Activated CD8-positive, alpha-beta memory T cell treated with anti-CD3 and anti-CD28 coated beads, Interleukin-2, amount 10 ng/mL, durations not matched to agents 7 days and 5 days (primary cell): ENCODE results near the gene BMPR1A. TPM values are rescaled to one million over a fixed set of nuclear protein-coding genes. Genes with fewer than 3 reads are reported as not detected.
A peak's percentile ranks its signal among the peaks of the same experiment; 100 is the strongest.

Experiments
- ATAC-seq: fragments of 150-1000 bp; cut with Tn5 transposase; one replicate; pipeline ENCODE4 v1.10.0; 2021; ENCODE audit warnings: moderate library complexity
- CTCF ChIA-PET: fragments of 350-600 bp; sonication (Branson Sonifier 250); formaldehyde crosslinking; loops from one replicate; lab custom pipeline; 2021; ENCODE audit warnings: antibody characterized with exemption; lab: Charles Lee
- DNase-seq: peaks from one replicate; pipeline ENCODE4 v3.0.0-alpha.2; 2020
- H3K27ac Mint-ChIP-seq: one replicate; pipeline ENCODE4 v1.8.0; 2021; ENCODE audit warnings: mild to moderate bottlenecking, mixed read lengths
- H3K27me3 Mint-ChIP-seq: one replicate; pipeline ENCODE4 v1.8.0; 2021; ENCODE audit warnings: mixed read lengths
- H3K36me3 Mint-ChIP-seq: one replicate; pipeline ENCODE4 v1.8.0; 2021; ENCODE audit warnings: mild to moderate bottlenecking, mixed read lengths
- H3K4me1 Mint-ChIP-seq: one replicate; pipeline ENCODE4 v1.8.0; 2021; ENCODE audit warnings: mixed read lengths
- H3K4me3 Mint-ChIP-seq: one replicate; pipeline ENCODE4 v1.8.0; 2021; ENCODE audit warnings: mild to moderate bottlenecking, moderate library complexity, mixed read lengths
- H3K9me3 Mint-ChIP-seq: one replicate; pipeline ENCODE4 v1.8.0; 2022; ENCODE audit warnings: low read depth, mixed read lengths
- total RNA-seq, 2 experiments: library from RNA; stranded (reverse); gene quantifications; one replicate each; pipeline ENCODE4 v1.2.3, GENCODE V29; 2021

The BMPR1A gene
- total RNA-seq, 2 experiments from 2014 or later = 17.1 to 19.5 TPM

- ATAC-seq = no peak
- CTCF ChIA-PET = interaction anchor here (1.3 kb wide), 1 partner anchor 27 kb away, joined by 3 read pairs; no protein-coding TSS in a partner anchor
- Mint-ChIP-seq H3K27me3 (peaks cover 15% of the 10 kb centered on the region), H3K27ac (no peak overlapping the region), H3K36me3 (no peaks in the 10 kb centered on the region), H3K4me1 (peaks cover 2% of the 10 kb centered on the region), H3K4me3 (no peak overlapping the region), H3K9me3 (no peaks in the 10 kb centered on the region)
- DNase-seq = no peak
These were observed 40.0 kb upstream of the BMPR1A start for GRCh38 chr10:86716466-86716865.

- no peaks in the 10 kb centered on the region for H3K36me3 Mint-ChIP-seq
- no peak overlapping the region for H3K4me3 Mint-ChIP-seq
- no peaks in the 10 kb centered on the region for H3K9me3 Mint-ChIP-seq
- H3K4me1 Mint-ChIP-seq = peaks cover 10% of the 10 kb centered on the region
- CTCF ChIA-PET = no interaction called here
- H3K27me3 Mint-ChIP-seq = peaks cover 20% of the 10 kb centered on the region
- DNase-seq = no peak
- no peak overlapping the region for H3K27ac Mint-ChIP-seq
- no peak for ATAC-seq
These were observed 37.9 kb upstream of the BMPR1A start for GRCh38 chr10:86718556-86718955.

DNA sequence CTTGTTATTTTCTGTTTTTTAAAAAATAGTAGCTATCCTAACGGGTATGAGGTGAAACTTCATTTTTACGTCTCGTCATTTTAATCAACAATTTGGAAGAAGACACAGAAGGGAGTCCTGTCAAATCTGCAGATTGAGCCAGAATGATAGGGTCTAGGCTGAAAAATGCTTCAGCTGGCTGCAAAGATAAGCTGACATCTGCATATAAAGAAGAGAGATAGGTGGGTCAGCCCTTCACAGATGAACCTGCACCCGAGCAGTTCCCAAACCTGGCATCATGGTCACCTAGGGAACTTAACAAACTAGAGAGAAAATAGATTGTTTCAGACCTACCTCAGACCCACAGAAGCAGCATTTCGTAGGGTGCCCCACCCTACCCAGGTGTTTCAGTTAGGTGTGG, 35.2 kb upstream of the BMPR1A start:
- Mint-ChIP-seq H3K27ac (no peak overlapping the region), H3K4me3 (no peak overlapping the region), H3K36me3 (no peaks in the 10 kb centered on the region), H3K9me3 (no peaks in the 10 kb centered on the region), H3K27me3 (peaks cover 26% of the 10 kb centered on the region), H3K4me1 (peaks cover 13% of the 10 kb centered on the region)
- CTCF ChIA-PET = interaction anchor here (1.1 to 1.7 kb wide), 2 partner anchors 38 to 179 kb away, joined by 3 read pairs; no protein-coding TSS in a partner anchor
- ATAC-seq = no peak
- no peak for DNase-seq

- ATAC-seq (peak; percentile 42), DNase-seq (peak; percentile 65)
- H3K27ac Mint-ChIP-seq = no peak overlapping the region
- H3K4me1 Mint-ChIP-seq = peaks cover 13% of the 10 kb centered on the region
- H3K4me3 Mint-ChIP-seq = no peak overlapping the region
- no peaks in the 10 kb centered on the region for H3K9me3 Mint-ChIP-seq
- no peaks in the 10 kb centered on the region for H3K36me3 Mint-ChIP-seq
- CTCF ChIA-PET = interaction anchor here (0.7 kb wide), 1 partner anchor 30 kb away, joined by 3 read pairs; no protein-coding TSS in a partner anchor
- peaks cover 28% of the 10 kb centered on the region for H3K27me3 Mint-ChIP-seq
These were observed 33.4 kb upstream of the BMPR1A start for GRCh38 chr10:86723009-86723408.

DNA sequence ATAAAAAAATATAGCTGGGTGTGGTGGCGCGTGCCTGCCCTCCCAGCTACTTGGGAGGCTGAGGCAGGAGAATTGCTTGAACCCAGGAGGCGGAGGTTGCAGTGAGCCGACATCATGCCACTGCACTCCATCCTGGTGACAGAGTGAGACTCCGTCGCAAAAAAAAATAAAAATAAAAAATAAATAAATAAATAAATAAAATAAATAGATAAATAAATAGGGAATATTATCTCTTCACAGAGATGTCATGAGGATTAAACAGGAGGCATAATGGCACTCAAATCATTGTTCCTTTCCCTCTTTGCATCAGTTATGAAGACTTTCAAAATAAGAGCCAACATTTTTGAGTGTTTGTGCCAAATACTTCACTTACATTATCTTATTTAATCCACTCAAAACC, 32.0 kb upstream of the BMPR1A start:
- peaks cover 28% of the 10 kb centered on the region for H3K27me3 Mint-ChIP-seq
- ATAC-seq = no peak

DNA sequence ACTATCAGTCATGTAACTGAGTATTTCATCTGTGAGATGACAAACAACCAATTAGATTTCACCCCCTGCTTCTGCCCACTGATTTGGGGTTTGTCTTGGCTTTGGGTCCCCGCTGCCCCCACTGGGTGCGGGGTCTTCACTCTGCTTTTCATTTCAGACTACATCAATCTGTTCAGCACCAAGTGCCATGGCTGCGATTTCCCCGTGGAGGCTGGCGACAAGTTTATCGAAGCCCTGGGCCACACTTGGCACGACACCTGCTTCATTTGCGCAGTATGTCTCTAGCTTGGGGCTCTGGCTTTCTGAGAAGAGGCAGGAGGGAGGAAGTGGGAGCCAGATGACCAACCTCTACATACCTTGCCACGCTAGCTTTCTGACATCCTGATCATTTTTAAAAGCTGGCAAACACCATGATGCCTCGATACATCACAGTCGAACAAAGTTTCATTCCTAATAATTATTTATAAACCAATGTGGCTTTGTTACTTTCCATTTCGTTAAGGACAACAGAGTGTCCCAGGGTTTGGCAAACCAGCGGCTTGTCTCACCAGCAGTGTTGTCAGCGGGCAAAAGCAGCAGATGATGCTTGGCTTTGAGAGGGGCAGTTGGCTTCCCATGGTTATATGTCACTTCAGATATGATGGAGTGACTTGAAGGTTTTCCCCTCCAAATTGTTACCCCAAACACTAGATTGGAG, 30.3 kb upstream of the BMPR1A start:
- Mint-ChIP-seq H3K9me3 (no peaks in the 10 kb centered on the region), H3K27me3 (peaks cover 17% of the 10 kb centered on the region), H3K4me1 (peaks cover 13% of the 10 kb centered on the region), H3K27ac (no peak overlapping the region), H3K36me3 (no peaks in the 10 kb centered on the region), H3K4me3 (no peak overlapping the region)
- DNase-seq = no peak
- ATAC-seq = no peak
- CTCF ChIA-PET = no interaction called here

More for the DNA sequence above, 32.0 kb upstream of the BMPR1A start:
- CTCF ChIA-PET = no interaction called here
- Mint-ChIP-seq H3K4me3 (no peak overlapping the region), H3K4me1 (peaks cover 13% of the 10 kb centered on the region), H3K27ac (no peak overlapping the region), H3K9me3 (no peaks in the 10 kb centered on the region), H3K36me3 (no peaks in the 10 kb centered on the region)
- no peak for DNase-seq

DNA sequence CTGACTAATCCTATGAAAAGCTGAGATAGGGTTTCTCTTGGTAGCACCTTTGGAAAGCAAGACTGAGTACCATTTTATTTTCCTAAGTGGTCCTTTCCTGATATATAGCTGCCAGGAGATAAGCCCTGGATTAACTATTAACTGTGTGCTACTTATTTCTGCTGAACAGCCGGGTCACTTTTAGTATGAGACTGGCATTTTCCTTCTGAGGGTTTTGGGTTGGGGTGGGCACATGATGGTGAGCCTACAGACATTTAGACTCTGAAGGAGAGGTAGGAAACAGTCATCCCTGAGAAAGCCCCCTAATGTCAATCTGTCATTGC, 29.8 kb upstream of the BMPR1A start:
- Mint-ChIP-seq H3K4me3 (no peak overlapping the region), H3K36me3 (no peaks in the 10 kb centered on the region), H3K27ac (no peak overlapping the region), H3K4me1 (peaks cover 12% of the 10 kb centered on the region), H3K27me3 (peaks cover 13% of the 10 kb centered on the region), H3K9me3 (no peaks in the 10 kb centered on the region)
- DNase-seq (no peak), ATAC-seq (no peak)
- CTCF ChIA-PET = no interaction called here

GRCh38 chr10:86727470-86727869, 28.9 kb upstream of the BMPR1A start:
- no peak overlapping the region for H3K27ac Mint-ChIP-seq
- H3K36me3 Mint-ChIP-seq = no peaks in the 10 kb centered on the region
- CTCF ChIA-PET = no interaction called here
- peaks cover 9% of the 10 kb centered on the region for H3K27me3 Mint-ChIP-seq
- H3K9me3 Mint-ChIP-seq = no peaks in the 10 kb centered on the region
- H3K4me3 Mint-ChIP-seq = no peak overlapping the region
- ATAC-seq (no peak), DNase-seq (no peak)
- H3K4me1 Mint-ChIP-seq = peaks cover 9% of the 10 kb centered on the region

DNA sequence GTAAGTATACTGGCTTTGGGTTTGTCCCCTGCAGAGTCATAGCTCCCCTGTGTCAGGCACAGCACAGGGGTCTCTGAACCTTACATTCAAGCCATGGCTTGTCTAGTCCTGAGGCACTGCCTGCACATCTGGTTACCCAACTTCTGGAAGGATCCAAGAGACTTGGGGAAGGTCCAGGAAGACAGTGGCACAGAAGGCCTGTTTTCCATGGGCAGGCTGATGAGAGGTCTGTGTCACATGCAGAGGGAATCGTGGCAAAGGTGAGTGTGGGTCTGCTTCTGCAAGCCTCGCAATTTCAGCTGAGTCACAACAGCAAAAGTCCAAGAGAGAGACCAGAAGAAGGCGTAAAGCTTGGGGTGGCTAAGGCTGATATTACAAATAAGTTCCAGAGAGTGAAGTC, 28.4 kb upstream of the BMPR1A start:
- Mint-ChIP-seq H3K4me3 (no peak overlapping the region), H3K4me1 (peaks cover 7% of the 10 kb centered on the region), H3K27ac (no peak overlapping the region), H3K27me3 (peaks cover 14% of the 10 kb centered on the region), H3K9me3 (no peaks in the 10 kb centered on the region), H3K36me3 (no peaks in the 10 kb centered on the region)
- ATAC-seq (no peak), DNase-seq (no peak)
- CTCF ChIA-PET = no interaction called here

DNA sequence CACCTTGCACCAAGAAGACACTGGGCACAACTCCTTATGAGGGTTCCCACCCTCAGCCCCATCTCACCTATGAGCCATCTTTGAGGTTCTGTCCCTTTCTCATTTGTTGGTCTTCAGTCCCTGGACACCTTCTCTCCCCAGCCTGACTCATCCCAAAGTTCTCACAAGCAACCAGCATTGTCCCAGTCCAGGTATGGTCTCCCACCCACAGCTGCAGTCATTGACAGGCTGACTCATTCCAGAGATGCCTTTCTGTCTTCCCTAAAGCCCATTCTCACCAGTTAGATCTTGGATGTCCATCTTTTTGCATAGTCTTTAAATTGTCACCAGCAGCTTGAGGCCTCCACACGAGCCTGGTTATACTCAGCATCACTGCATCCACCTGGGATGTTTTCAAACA, 26.7 kb upstream of the BMPR1A start:
- ATAC-seq = no peak
- Mint-ChIP-seq H3K9me3 (no peaks in the 10 kb centered on the region), H3K4me1 (no peaks in the 10 kb centered on the region), H3K27ac (no peak overlapping the region), H3K27me3 (peaks cover 14% of the 10 kb centered on the region), H3K4me3 (no peak overlapping the region), H3K36me3 (no peaks in the 10 kb centered on the region)
- DNase-seq = no peak
- CTCF ChIA-PET = no interaction called here

GRCh38 chr10:86730227-86730626, 26.2 kb upstream of the BMPR1A start:
- Mint-ChIP-seq H3K4me1 (no peaks in the 10 kb centered on the region), H3K4me3 (no peak overlapping the region), H3K27ac (no peak overlapping the region), H3K9me3 (no peaks in the 10 kb centered on the region), H3K36me3 (no peaks in the 10 kb centered on the region), H3K27me3 (peaks cover 11% of the 10 kb centered on the region)
- DNase-seq (no peak), ATAC-seq (no peak)
- CTCF ChIA-PET = no interaction called here

DNA sequence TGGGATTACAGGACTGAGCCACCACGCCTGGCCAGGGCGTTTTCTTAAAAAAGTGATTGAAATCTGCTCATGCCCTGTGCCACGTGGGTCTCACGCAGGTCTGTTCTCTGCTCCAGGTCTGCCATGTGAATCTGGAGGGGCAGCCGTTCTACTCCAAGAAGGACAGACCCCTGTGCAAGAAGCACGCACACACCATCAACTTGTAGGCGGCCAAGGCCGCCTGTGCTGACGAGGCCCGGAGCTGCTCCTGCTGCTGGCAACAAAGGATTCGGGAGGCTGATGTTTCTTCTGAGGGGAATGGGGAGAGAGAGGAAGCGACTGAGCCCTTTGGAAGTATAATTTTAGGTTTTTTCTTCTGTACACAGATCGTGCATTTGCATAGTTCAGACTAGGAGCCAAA, 23.6 kb upstream of the BMPR1A start:
- Mint-ChIP-seq H3K9me3 (no peaks in the 10 kb centered on the region), H3K4me1 (no peaks in the 10 kb centered on the region), H3K27ac (no peak overlapping the region), H3K4me3 (no peak overlapping the region), H3K27me3 (peaks cover 8% of the 10 kb centered on the region), H3K36me3 (no peaks in the 10 kb centered on the region)
- DNase-seq = no peak
- no peak for ATAC-seq
- CTCF ChIA-PET = interaction anchor here (1.2 to 2.0 kb wide), 2 partner anchors 20 to 167 kb away, joined by 3 to 5 read pairs; no protein-coding TSS in a partner anchor

DNA sequence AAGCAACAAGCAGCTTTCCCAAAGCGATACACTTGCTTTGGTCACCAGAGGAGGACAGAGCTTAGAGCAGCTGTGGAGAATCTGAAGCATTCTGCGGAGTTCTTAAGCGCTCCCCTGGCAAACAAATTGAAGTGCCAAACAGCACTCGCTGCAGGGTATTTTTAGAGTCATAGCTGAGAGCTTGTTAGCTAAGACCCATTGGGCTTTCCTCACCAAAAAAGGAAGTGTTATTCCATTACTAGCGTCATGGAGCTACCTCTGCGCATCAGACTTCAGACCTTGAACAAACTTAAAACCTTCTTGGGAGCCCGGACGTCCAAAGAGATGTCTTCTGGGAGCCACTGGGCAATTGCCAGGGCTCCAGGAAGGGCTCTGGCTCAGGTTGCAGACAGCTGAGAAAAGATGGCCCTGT, 23.2 kb upstream of the BMPR1A start:
- CTCF ChIA-PET = interaction anchor here (1.1 to 2.0 kb wide), 2 partner anchors 21 to 167 kb away, joined by 3 to 5 read pairs; no protein-coding TSS in a partner anchor
- Mint-ChIP-seq H3K27me3 (peaks cover 4% of the 10 kb centered on the region), H3K9me3 (no peaks in the 10 kb centered on the region), H3K4me1 (no peaks in the 10 kb centered on the region), H3K4me3 (no peak overlapping the region), H3K27ac (no peak overlapping the region), H3K36me3 (no peaks in the 10 kb centered on the region)
- ATAC-seq (no peak), DNase-seq (no peak)

DNA sequence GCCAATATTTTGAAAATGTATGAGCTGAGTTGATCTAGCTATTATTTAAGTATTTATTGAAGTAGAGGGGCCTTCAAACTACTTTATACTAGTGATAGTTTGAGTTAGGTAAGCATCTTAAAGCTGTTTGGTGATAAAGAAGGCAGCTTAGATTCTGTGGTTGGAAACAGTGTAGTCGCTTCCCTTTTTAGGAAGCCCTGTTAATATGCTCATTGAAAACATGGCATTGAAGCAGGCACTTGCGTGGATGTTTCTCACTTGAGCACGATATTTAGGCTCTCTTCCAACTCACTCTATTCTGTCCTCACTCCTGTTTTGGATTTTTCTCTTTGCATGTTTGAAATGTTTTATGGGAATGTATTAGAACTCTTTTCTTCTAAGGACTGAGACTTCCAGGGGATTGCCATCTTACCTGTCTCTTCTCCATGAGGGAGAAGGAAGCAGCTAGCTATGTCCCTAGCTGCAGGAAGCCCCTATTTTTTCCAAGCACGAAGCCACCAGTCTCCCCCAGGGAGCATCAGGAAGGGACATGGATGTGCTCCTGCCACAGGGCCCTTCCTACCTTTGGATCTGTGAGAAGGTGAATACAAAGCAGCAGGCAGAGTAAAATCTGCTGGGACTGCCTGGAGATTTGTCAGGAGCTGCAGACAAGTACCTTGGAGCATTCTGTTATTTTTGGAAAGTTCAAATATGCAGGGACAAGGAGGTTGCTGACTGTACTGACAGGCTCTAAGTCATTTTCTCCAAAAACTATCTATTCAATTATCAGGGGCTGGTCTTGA, 22.0 kb upstream of the BMPR1A start:
- Mint-ChIP-seq H3K36me3 (no peaks in the 10 kb centered on the region), H3K4me1 (no peaks in the 10 kb centered on the region), H3K9me3 (no peaks in the 10 kb centered on the region), H3K27ac (no peak overlapping the region), H3K4me3 (no peak overlapping the region), H3K27me3 (peaks cover 4% of the 10 kb centered on the region)
- CTCF ChIA-PET = interaction anchor here (0.9 to 2.0 kb wide), 3 partner anchors 9 to 166 kb away, joined by 3 to 5 read pairs (median 3); no protein-coding TSS in a partner anchor
- ATAC-seq (no peak), DNase-seq (no peak)
